GM12865 (cell line): ENCODE results near the gene SNX24.

Source experiments
- DNase-seq: peaks from one replicate; pipeline ENCODE4 v3.0.0; 2010; ENCODE audit warnings: low read depth
- H3K4me3 ChIP-seq: 2 replicates; pipeline ENCODE4 v1.5.1; 2011; ENCODE audit warnings: mild to moderate bottlenecking, low read depth, low read length, control low read depth
- TF ChIP-seq, protein P1 (sequence below): IDR thresholded peaks from 2 replicates; pipeline ENCODE4 v1.5.1; 2011; ENCODE audit warnings: low read length, control low read depth, low read depth, inconsistent platforms; ENCODE audit not compliant: insufficient read depth; ENCODE audit errors: missing control alignments

Gene SNX24

DNA sequence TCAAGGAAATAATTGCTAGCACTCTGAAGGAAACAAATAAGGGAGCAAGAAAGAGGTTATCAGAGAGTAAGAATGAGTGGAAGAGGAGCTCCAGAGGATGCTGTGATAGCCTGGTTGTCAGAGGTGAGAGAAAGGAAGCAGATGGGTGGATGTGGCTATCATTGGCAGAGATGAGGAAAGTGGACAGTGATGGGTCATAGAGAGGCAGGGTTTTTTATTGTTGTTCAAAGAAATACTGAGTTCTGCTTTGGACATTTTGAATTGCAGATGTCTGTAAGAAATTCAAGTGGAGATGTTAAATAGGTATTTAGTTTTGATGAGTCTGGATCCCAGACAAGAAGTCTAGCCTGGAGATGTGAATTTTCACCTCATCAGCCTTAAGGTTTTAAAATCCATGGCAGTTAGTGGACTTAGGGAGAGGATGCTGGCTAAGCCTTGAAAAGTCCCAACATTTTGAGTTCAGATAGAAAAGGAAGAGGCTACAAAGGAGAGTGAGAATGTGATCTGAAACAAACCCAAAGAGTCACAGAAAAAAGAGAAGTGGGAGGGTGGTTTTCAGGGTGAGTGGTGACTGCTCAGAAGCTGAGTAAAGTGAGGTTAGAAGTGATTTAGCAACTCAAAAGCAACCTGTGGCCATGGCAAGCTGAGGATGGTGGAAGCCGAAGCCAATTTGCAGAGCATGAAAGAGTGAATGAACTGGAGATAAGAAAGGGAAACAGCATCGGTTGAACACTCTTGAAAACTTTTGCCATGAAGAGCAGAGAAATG lies 140.7 kb downstream of the SNX24 start:
- H3K4me3 ChIP-seq: no peak overlapping the region
- DNase-seq: peak; percentile 60
- TF ChIP-seq, protein P1, sequence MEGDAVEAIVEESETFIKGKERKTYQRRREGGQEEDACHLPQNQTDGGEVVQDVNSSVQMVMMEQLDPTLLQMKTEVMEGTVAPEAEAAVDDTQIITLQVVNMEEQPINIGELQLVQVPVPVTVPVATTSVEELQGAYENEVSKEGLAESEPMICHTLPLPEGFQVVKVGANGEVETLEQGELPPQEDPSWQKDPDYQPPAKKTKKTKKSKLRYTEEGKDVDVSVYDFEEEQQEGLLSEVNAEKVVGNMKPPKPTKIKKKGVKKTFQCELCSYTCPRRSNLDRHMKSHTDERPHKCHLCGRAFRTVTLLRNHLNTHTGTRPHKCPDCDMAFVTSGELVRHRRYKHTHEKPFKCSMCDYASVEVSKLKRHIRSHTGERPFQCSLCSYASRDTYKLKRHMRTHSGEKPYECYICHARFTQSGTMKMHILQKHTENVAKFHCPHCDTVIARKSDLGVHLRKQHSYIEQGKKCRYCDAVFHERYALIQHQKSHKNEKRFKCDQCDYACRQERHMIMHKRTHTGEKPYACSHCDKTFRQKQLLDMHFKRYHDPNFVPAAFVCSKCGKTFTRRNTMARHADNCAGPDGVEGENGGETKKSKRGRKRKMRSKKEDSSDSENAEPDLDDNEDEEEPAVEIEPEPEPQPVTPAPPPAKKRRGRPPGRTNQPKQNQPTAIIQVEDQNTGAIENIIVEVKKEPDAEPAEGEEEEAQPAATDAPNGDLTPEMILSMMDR: no peak

- no peak overlapping the region for H3K4me3 ChIP-seq
- TF ChIP-seq, protein P1: no peak
- DNase-seq: no peak
Observed at GRCh38 chr5:122996091-122996490, 150.7 kb downstream of the SNX24 start.

DNA sequence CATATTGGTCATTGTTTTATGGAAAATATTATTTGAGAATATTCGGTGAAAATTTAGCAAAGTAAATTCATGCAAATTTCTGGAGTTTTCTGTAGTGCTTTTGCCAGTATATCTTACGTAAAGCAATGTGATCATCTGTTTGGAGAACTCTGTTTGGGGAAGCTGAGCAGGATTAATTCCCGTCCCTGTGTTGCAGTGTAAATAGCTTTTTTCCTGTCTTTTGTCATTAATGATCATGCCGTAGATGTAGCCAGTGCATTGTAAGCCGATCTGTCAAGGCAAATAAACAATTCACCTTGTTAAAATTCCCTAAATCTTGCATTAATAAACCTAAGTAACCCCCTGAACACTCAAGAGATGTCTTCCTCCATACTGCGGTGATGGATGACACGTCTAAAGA lies 151.9 kb downstream of the SNX24 start:
- TF ChIP-seq, protein P1: no peak
- H3K4me3 ChIP-seq: no peak overlapping the region

DNA sequence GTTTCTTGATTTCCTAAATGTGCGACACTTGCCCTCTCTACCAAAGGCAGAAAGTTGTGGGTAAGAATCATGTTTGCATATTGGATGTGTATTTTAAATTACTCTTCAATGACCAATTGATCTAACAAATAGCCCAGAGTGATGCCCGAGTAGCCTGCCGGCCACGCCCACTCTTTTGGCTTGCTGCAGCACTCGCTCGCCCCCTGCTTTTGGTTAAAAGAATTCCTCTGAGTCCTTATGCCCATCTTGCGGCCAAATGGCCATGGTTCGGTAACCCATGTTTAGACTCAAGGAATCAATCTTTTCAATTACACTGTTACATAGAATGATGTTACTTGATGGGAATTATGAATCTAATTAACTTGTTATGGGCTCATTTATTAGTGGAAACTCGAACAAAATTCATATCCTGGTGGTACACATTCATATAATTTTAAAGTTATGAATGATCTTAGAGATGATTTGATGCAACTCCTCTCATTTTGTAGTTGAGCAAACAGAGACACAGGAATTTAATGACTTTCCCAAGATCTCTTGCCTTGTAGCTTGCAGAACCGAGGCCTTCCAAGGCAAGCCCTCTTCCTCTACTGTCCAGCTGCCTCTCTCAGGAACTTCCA lies 154.6 kb downstream of the SNX24 start:
- TF ChIP-seq, protein P1: peak; percentile 58
- no peak overlapping the region for H3K4me3 ChIP-seq
- peak; percentile 74 for DNase-seq

More for the DNA sequence above, 151.9 kb downstream of the SNX24 start:
- DNase-seq: no peak

DNA sequence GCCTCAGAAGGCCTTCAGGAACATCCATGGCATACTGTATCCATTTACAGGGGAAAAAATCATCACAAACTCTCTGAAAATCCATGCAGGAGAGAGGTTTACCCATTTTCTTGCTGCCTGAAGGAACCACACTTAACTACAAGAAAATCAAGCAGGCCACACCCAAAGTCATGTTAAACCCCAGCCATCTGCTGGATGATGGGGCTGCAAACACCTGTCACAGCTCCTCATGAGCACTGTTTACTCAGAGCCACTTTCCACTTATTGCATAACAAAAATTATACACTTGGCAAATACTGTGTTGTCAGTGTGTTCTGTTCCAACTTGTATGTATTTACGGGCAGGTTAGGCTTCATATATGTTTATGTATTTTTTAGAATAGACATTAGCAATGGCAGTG lies 155.3 kb downstream of the SNX24 start:
- no peak overlapping the region for H3K4me3 ChIP-seq
- TF ChIP-seq, protein P1: no peak
- DNase-seq: no peak

- TF ChIP-seq, protein P1: no peak
- no peak overlapping the region for H3K4me3 ChIP-seq
- DNase-seq: no peak
Observed at GRCh38 chr5:123001808-123002207, 156.4 kb downstream of the SNX24 start.
